Neural progenitor cell (in vitro differentiated cells): ENCODE results near the gene MGMT.

Experiments
- CTCF ChIP-seq: fragments of 200-600 bp; sonication (generic); IDR thresholded peaks from 2 replicates; pipeline ENCODE4 v1.5.1; 2017; ENCODE audit warnings: antibody characterized with exemption, mild to moderate bottlenecking
- EZH2 ChIP-seq: fragments of 200-600 bp; sonication (generic); IDR thresholded peaks from 2 replicates; pipeline ENCODE4 v1.6.1; 2017; ENCODE audit warnings: antibody characterized with exemption, mild to moderate bottlenecking, moderate library complexity
- EZH2phosphoT487 ChIP-seq: fragments of 200-600 bp; sonication (generic); IDR thresholded peaks from 2 replicates; pipeline ENCODE4 v1.6.1; 2017; ENCODE audit warnings: antibody characterized with exemption

- no peak for TF ChIP-seq CTCF
- no peak for TF ChIP-seq EZH2
- no peak for TF ChIP-seq EZH2phosphoT487
Measured at GRCh38 chr10:129719889-129720590, 253.0 kb downstream of the MGMT start.
